H1 (cell line): ENCODE measurements around the gene LAYN. TPM values are rescaled to one million over a fixed set of nuclear protein-coding genes. Genes with fewer than 3 reads are reported as not detected.

Experiments used
- CTCF ChIA-PET: fragments of 300-600 bp; sonication (Branson Sonifier 250); formaldehyde crosslinking; loops from one replicate; lab custom pipeline; 2021; ENCODE audit not compliant: partially characterized antibody; lab: Charles Lee
- POLR2A ChIA-PET: fragments of 300-600 bp; sonication (Branson Sonifier 250); formaldehyde crosslinking; loops from one replicate; lab custom pipeline; 2021; ENCODE audit warnings: inconsistent platforms; ENCODE audit not compliant: partially characterized antibody; lab: Charles Lee
- DNase-seq, 2 experiments: peaks; one replicate each; pipeline versions ENCODE4 v3.0.0 to v3.0.0-alpha.2; 2010 to 2022; ENCODE audit warnings: low spot score in 2 of 2, low read depth in 1 of 2, mixed read lengths in 1 of 2
- FAIRE-seq: peaks from 2 replicates; lab custom pipeline; 2011; peaks lifted over from hg19 to GRCh38; lab: Jason Lieb, UNC
- H2AFZ ChIP-seq: 2 replicates; pipeline ENCODE4 v1.8.1; 2012; ENCODE audit warnings: low read length, inconsistent platforms
- H2AK5ac ChIP-seq: 2 replicates; pipeline ENCODE4 v1.6.1; 2013; ENCODE audit warnings: low read depth, low read length
- H2BK120ac ChIP-seq: replicated peaks from 2 replicates; pipeline ENCODE3; 2013; ENCODE audit warnings: low read depth, low read length, inconsistent platforms
- H2BK12ac ChIP-seq: 2 replicates; pipeline ENCODE4 v1.6.1; 2013; ENCODE audit warnings: low read depth, low read length
- H2BK15ac ChIP-seq: 2 replicates; pipeline ENCODE4 v1.6.1; 2013; ENCODE audit warnings: low read length
- H2BK20ac ChIP-seq: 2 replicates; pipeline ENCODE4 v1.6.1; 2013; ENCODE audit warnings: low read length
- H2BK5ac ChIP-seq: 2 replicates; pipeline ENCODE4 v1.6.1; 2013; ENCODE audit warnings: low read depth, low read length
- H3K14ac ChIP-seq: 2 replicates; pipeline ENCODE4 v1.6.1; 2013; ENCODE audit warnings: inconsistent platforms; ENCODE audit not compliant: insufficient read length
- H3K18ac ChIP-seq: 2 replicates; pipeline ENCODE4 v1.6.1; 2013; ENCODE audit warnings: low read length; ENCODE audit errors: extremely low read depth
- H3K23ac ChIP-seq: 2 replicates; pipeline ENCODE4 v1.6.1; 2013; ENCODE audit warnings: inconsistent platforms; ENCODE audit not compliant: insufficient read length
- H3K23me2 ChIP-seq: 2 replicates; pipeline ENCODE4 v1.6.1; 2013; ENCODE audit warnings: low read depth, low read length
- H3K27ac ChIP-seq: 2 replicates; pipeline ENCODE4 v1.6.1; 2011; ENCODE audit warnings: low read depth, low read length, inconsistent platforms
- H3K27me3 ChIP-seq, 4 experiments: replicated peaks in 1 of 4; 1 replicate in 1 of 4; 2 replicates in 3 of 4; pipeline versions ENCODE4 v1.6.1 to v1.8.1; 2011 to 2013; ENCODE audit warnings: low read length in 3 of 4, mild to moderate bottlenecking in 3 of 4, inconsistent platforms in 2 of 4, mixed read lengths in 2 of 4, moderate library complexity in 1 of 4; ENCODE audit not compliant: control insufficient read depth in 3 of 4, insufficient read depth in 3 of 4; ENCODE audit errors: extremely low read depth in 1 of 4
- H3K36me3 ChIP-seq, 4 experiments: 2 replicates each; pipeline versions ENCODE4 v1.6.1 to v1.8.1; 2011 to 2013; ENCODE audit warnings: mild to moderate bottlenecking in 4 of 4, low read length in 3 of 4, moderate library complexity in 2 of 4, control low read depth in 1 of 4, inconsistent platforms in 1 of 4; ENCODE audit not compliant: insufficient read depth in 4 of 4, control insufficient read depth in 2 of 4
- H3K4ac ChIP-seq: replicated peaks from 2 replicates; pipeline ENCODE3; 2013; ENCODE audit warnings: low read length, low read depth, mixed read lengths, inconsistent platforms; ENCODE audit not compliant: insufficient read length
- H3K4me1 ChIP-seq, 4 experiments: replicated peaks in 1 of 4; 1 replicate in 1 of 4; 2 replicates in 3 of 4; pipeline versions ENCODE4 v1.6.1 to v1.8.1; 2011 to 2013; ENCODE audit warnings: low read length in 3 of 4, inconsistent platforms in 2 of 4, mixed read lengths in 1 of 4; ENCODE audit not compliant: insufficient read depth in 4 of 4, control insufficient read depth in 3 of 4
- H3K4me2 ChIP-seq, 2 experiments: 2 replicates each; pipeline versions ENCODE4 v1.6.1 to v1.8.1; 2011 to 2013; ENCODE audit warnings: low read depth in 2 of 2, low read length in 2 of 2, control low read depth in 1 of 2, inconsistent platforms in 1 of 2, mild to moderate bottlenecking in 1 of 2; ENCODE audit not compliant: insufficient read depth in 1 of 2
- H3K4me3 ChIP-seq, 4 experiments: fragments of 200-600, 300-600 bp in 1 of 4; sonication (generic), shearing (Covaris generic), sonication (Bioruptor Twin) in 1 of 4; 2 replicates each; pipeline versions ENCODE4 v1.5.1 to v1.8.1; 2011 to 2016; ENCODE audit warnings: low read length in 4 of 4, low read depth in 3 of 4, control low read depth in 2 of 4, inconsistent platforms in 2 of 4, mild to moderate bottlenecking in 2 of 4, mixed read lengths in 1 of 4, moderate library complexity in 1 of 4; ENCODE audit not compliant: insufficient read depth in 2 of 4; ENCODE audit errors: extremely low read depth in 1 of 4
- H3K56ac ChIP-seq: replicated peaks from 2 replicates; pipeline ENCODE3; 2013; ENCODE audit warnings: low read depth, mild to moderate bottlenecking, mixed read lengths, low read length, inconsistent platforms; ENCODE audit not compliant: insufficient read length
- H3K79me1 ChIP-seq: 2 replicates; pipeline ENCODE4 v1.6.1; 2013; ENCODE audit warnings: low read depth, low read length, control low read depth
- H3K79me2 ChIP-seq, 2 experiments: 2 replicates each; pipeline versions ENCODE4 v1.6.1 to v1.8.1; 2012 to 2013; ENCODE audit warnings: low read length in 2 of 2, mild to moderate bottlenecking in 2 of 2, inconsistent platforms in 1 of 2; ENCODE audit not compliant: insufficient read depth in 2 of 2, control insufficient read depth in 1 of 2
- H3K9ac ChIP-seq, 4 experiments: replicated peaks in 1 of 4; 1 replicate in 1 of 4; 2 replicates in 3 of 4; pipeline versions ENCODE4 v1.6.1 to v1.8.1; 2011 to 2013; ENCODE audit warnings: low read depth in 3 of 4, low read length in 3 of 4, control low read depth in 2 of 4, mild to moderate bottlenecking in 2 of 4, moderate library complexity in 2 of 4, inconsistent platforms in 1 of 4; ENCODE audit errors: extremely low read depth in 1 of 4
- H3K9me3 ChIP-seq, 2 experiments: 2 replicates each; pipeline versions ENCODE4 v1.6.1 to v1.8.1; 2012 to 2013; ENCODE audit warnings: mild to moderate bottlenecking in 2 of 2, moderate library complexity in 2 of 2, control low read depth in 1 of 2, inconsistent platforms in 1 of 2, low read depth in 1 of 2, low read length in 1 of 2, mixed read lengths in 1 of 2; ENCODE audit not compliant: insufficient read depth in 2 of 2
- H4K20me1 ChIP-seq, 2 experiments: replicated peaks in 1 of 2; 2 replicates each; pipeline versions ENCODE3 to v1.8.1; 2011 to 2013; ENCODE audit warnings: inconsistent platforms in 2 of 2, low read length in 2 of 2, mild to moderate bottlenecking in 1 of 2; ENCODE audit not compliant: insufficient read depth in 2 of 2, control insufficient read depth in 1 of 2
- H4K5ac ChIP-seq: 2 replicates; pipeline ENCODE4 v1.6.1; 2013; ENCODE audit warnings: low read length, low read depth, mixed read lengths, inconsistent platforms; ENCODE audit not compliant: insufficient read length
- H4K8ac ChIP-seq: 2 replicates; pipeline ENCODE4 v1.8.0; 2013; ENCODE audit warnings: mild to moderate bottlenecking, moderate library complexity, low read length, inconsistent platforms; ENCODE audit not compliant: insufficient read depth; ENCODE audit errors: extremely low read depth
- H4K91ac ChIP-seq: replicated peaks from 2 replicates; pipeline ENCODE3; 2013; ENCODE audit warnings: low read length, mixed read lengths, inconsistent platforms; ENCODE audit not compliant: insufficient read length
- KDM1A ChIP-seq: fragments of 200-600, 300-600 bp; sonication (generic); IDR thresholded peaks from 2 replicates; pipeline ENCODE4 v1.7.1; 2016; ENCODE audit warnings: mild to moderate bottlenecking, low read length, borderline replicate concordance
- KDM4A ChIP-seq: IDR thresholded peaks from one replicate; pipeline ENCODE4 v1.7.1; 2012; ENCODE audit warnings: low read depth, mild to moderate bottlenecking, moderate library complexity, low read length, inconsistent platforms; ENCODE audit not compliant: severe bottlenecking
- SP2 ChIP-seq: IDR thresholded peaks from 2 replicates; pipeline ENCODE4 v1.6.1; 2012; ENCODE audit warnings: mild to moderate bottlenecking, low read length, inconsistent platforms
- WGBS, 2 experiments: shearing (Covaris generic) in 1 of 2; methylation state at CpG; one replicate each; pipeline versions ENCODE4 v1.1.6 to v1.1.7; 2013 to 2015; ENCODE audit warnings: low lambda C conversion rate in 2 of 2, mixed read lengths in 2 of 2, inconsistent platforms in 1 of 2, low coverage in 1 of 2, missing lambda C conversion rate in 1 of 2; ENCODE audit not compliant: insufficient replicate concordance in 2 of 2, insufficient coverage in 1 of 2, insufficient read length in 1 of 2; ENCODE audit errors: extremely low coverage in 1 of 2, missing lambda C conversion rate in 1 of 2; 5-methylcytosine and 5-hydroxymethylcytosine counted together
- polyA plus RNA-seq, 7 experiments: library from polyadenylated mRNA; depleted of rRNA in 3 of 7; stranded (reverse) in 5 of 7; unstranded in 2 of 7; fragments of >200 nt in 5 of 7; fragments of 200-250 nt in 2 of 7; gene quantifications; 1 replicate in 5 of 7; 2 replicates in 1 of 7; 4 replicates in 1 of 7; pipeline versions ENCODE4 v1.2.1 to v1.2.3, GENCODE V29; 2011 to 2013; ENCODE audit warnings: missing spikeins in 2 of 7, mixed read lengths in 2 of 7
- total RNA-seq: library from RNA; stranded (reverse); fragmentation: NEBNext Ultra II Directional; extraction: Animal tissue kit (Norgen Biotek cat#: 25700); gene quantifications from 2 replicates; pipeline ENCODE4 v1.2.1, GENCODE V29; 2021
- TF ChIP-seq, protein P1 (sequence below): IDR thresholded peaks from 2 replicates; pipeline ENCODE4 v1.6.1; 2012; ENCODE audit warnings: inconsistent platforms
- TF ChIP-seq, protein P2 (sequence below): IDR thresholded peaks from 2 replicates; pipeline ENCODE4 v1.6.1; 2011; ENCODE audit warnings: low read length, improper control_type of control experiment

The LAYN gene
- total and polyA plus RNA-seq, 2 of the 8 experiments (the other 6 are each of a cell fraction or from before 2014, with no cell fraction given): 4.2 to 9.3 TPM

DNA sequence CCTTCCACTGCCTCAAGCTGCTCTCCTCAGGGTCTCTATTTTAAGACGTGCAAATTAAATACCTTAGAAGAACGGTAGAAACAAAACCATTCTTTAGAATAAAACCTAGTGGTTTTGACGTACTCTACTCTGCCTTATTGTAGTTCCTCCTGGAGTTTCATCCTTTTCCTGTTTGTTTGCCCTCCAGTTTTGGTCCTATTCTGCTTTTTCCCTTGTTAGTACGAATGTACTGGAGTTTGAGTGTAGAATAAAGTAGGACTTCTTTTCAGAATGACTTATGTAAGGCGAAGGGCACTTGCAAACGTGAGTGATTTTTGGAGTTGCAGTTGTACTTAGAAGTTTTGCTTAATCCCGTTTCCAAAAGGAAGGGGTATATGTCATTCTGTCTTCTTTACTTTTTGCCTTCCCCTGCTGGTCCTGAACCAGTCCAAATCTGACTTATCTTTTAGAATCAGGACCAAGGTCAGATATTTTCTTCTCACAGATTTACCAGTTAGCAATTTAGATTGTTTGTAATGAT, 63.2 kb downstream of the LAYN start:
- Histone ChIP-seq H3K4me2 (peak overlapping the region; percentile 81 to 86), H3K4me1 (peaks cover 0 to 10% (median 3%) of the 10 kb centered on the region in 4 experiments; a peak in 2 of 7 replicates), H3K56ac (no peak overlapping the region), H3K79me1 (no peaks in the 10 kb centered on the region; the same call in 1 of the 2 replicates), H3K18ac (no peak overlapping the region), H3K79me2 (peaks cover 0 to 23% of the 10 kb centered on the region in 2 experiments; a peak in 2 of 4 replicates), H2AFZ (no peak overlapping the region), H2BK15ac (no peak overlapping the region), H3K36me3 (no peaks in the 10 kb centered on the region), H3K27ac (no peak overlapping the region), H3K4me3 (peak overlapping the region; percentile 62 to 96 (median 77); a peak in 5 of 8 replicates), H3K23ac (no peak overlapping the region), H3K4ac (no peak overlapping the region), H3K23me2 (peaks cover 5% of the 10 kb centered on the region; the same call in 1 of the 2 replicates), H3K14ac (no peak overlapping the region), H3K9me3 (no peaks in the 10 kb centered on the region), H2BK120ac (no peak overlapping the region), H2BK20ac (no peak overlapping the region), H2AK5ac (no peak overlapping the region), H2BK12ac (no peak overlapping the region), H4K20me1 (peaks cover 6 to 7% of the 10 kb centered on the region in 2 experiments), H3K9ac (no peak overlapping the region), H4K91ac (no peak overlapping the region), H2BK5ac (no peak overlapping the region), H4K8ac (no peak overlapping the region), H4K5ac (no peak overlapping the region), H3K27me3 (peaks cover 1 to 18% (median 12%) of the 10 kb centered on the region in 4 experiments; a peak in 6 of 7 replicates)
- CTCF ChIA-PET: interaction anchor here (0.7 to 3.2 kb wide), 36 partner anchors 8 to 440 kb away, joined by 3 to 22 read pairs (median 5); partner anchors contain the start of genes ALG9 and PPP2R1B
- TF ChIP-seq, protein P1, sequence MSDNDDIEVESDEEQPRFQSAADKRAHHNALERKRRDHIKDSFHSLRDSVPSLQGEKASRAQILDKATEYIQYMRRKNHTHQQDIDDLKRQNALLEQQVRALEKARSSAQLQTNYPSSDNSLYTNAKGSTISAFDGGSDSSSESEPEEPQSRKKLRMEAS: no peak
- TF ChIP-seq KDM4A: no peak
- TF ChIP-seq KDM1A: no peak
- TF ChIP-seq, protein P2, sequence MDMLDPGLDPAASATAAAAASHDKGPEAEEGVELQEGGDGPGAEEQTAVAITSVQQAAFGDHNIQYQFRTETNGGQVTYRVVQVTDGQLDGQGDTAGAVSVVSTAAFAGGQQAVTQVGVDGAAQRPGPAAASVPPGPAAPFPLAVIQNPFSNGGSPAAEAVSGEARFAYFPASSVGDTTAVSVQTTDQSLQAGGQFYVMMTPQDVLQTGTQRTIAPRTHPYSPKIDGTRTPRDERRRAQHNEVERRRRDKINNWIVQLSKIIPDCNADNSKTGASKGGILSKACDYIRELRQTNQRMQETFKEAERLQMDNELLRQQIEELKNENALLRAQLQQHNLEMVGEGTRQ: no peak
- no peak for TF ChIP-seq SP2
- no peak for FAIRE-seq
- POLR2A ChIA-PET: interaction anchor here (1.0 to 1.5 kb wide), 2 partner anchors 135 to 163 kb away, joined by 3 to 9 read pairs; partner anchors contain the start of gene PPP2R1B
- no peak for DNase-seq
- 47% methylated on average over 7 of the region's 7 CpGs; no CpG with 5 or more reads in 1 of the 2 experiments for WGBS, 2 experiments
